Neural crest cell (in vitro differentiated cells): Measurements from ENCODE around the gene SLC26A2. TPM values are rescaled to one million over a fixed set of nuclear protein-coding genes. Genes with fewer than 3 reads are reported as not detected.

Experiments used
- DNase-seq: peaks from one replicate; pipeline ENCODE4 v3.0.0; 2021; ENCODE audit warnings: low read depth, mixed read lengths, low spot score
- H3K27ac Mint-ChIP-seq: one replicate; pipeline ENCODE4 v1.8.0; 2021; ENCODE audit warnings: mild to moderate bottlenecking, mixed read lengths; ENCODE audit not compliant: unreplicated experiment
- H3K27me3 Mint-ChIP-seq: 2 replicates; pipeline ENCODE4 v1.8.0; 2021; ENCODE audit warnings: low read depth, mild to moderate bottlenecking, mixed read lengths
- H3K36me3 Mint-ChIP-seq: 2 replicates; pipeline ENCODE4 v1.8.0; 2021; ENCODE audit warnings: low read depth, mild to moderate bottlenecking, mixed read lengths
- H3K4me1 Mint-ChIP-seq: 2 replicates; pipeline ENCODE4 v1.8.0; 2021; ENCODE audit warnings: mixed read lengths
- H3K4me3 Mint-ChIP-seq: one replicate; pipeline ENCODE4 v1.8.0; 2021; ENCODE audit warnings: mild to moderate bottlenecking, mixed read lengths
- H3K9me3 Mint-ChIP-seq: 2 replicates; pipeline ENCODE4 v1.8.0; 2021; ENCODE audit warnings: mixed read lengths
- total RNA-seq: library from RNA; stranded (reverse); gene quantifications from 2 replicates; pipeline ENCODE4 v1.2.1, GENCODE V29; 2021
- TF ChIP-seq, protein P1 (sequence below): fragments of 200-600 bp; sonication (generic); conservative IDR thresholded peaks from 2 replicates; pipeline ENCODE4 v1.5.0; 2021; ENCODE audit warnings: antibody characterized with exemption, mild to moderate bottlenecking

SLC26A2 gene
- total RNA-seq, 1 donor from 2014 or later, result 14.3 TPM

DNA sequence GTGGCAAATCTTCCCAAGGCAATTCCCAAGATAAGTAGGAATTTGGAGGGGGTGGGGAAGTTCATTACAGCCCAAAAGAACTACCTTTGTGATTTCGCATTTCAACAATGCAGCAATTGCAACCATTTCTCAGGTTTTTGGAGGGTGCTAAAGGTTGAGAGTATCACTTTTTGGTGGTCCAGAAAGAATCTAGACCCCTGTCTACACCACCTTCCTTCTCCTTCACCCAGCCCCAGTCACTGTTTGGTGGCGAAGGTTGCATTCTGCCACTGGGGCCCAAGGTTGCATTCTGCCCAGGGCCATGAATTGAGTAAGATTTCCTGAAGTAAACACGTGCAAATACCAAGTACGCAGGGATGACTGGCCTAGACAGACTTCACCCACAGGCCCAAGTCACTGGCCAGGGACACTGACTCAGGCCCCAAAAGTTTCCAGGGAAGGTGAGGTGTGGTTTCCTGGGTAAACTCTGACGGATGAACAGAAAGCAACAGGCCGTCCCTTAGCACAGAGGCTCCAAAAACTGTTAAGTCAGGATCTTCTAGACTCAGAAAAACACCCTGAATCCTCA lies 21.7 kb upstream of the SLC26A2 start:
- H3K4me3 Mint-ChIP-seq, result no peak overlapping the region
- no peaks in the 10 kb centered on the region for H3K27me3 Mint-ChIP-seq
- peaks cover 29% of the 10 kb centered on the region for H3K4me1 Mint-ChIP-seq
- no peaks in the 10 kb centered on the region for H3K36me3 Mint-ChIP-seq
- no peak for DNase-seq
- H3K27ac Mint-ChIP-seq, result no peak overlapping the region
- no peaks in the 10 kb centered on the region for H3K9me3 Mint-ChIP-seq
- TF ChIP-seq, protein P1, sequence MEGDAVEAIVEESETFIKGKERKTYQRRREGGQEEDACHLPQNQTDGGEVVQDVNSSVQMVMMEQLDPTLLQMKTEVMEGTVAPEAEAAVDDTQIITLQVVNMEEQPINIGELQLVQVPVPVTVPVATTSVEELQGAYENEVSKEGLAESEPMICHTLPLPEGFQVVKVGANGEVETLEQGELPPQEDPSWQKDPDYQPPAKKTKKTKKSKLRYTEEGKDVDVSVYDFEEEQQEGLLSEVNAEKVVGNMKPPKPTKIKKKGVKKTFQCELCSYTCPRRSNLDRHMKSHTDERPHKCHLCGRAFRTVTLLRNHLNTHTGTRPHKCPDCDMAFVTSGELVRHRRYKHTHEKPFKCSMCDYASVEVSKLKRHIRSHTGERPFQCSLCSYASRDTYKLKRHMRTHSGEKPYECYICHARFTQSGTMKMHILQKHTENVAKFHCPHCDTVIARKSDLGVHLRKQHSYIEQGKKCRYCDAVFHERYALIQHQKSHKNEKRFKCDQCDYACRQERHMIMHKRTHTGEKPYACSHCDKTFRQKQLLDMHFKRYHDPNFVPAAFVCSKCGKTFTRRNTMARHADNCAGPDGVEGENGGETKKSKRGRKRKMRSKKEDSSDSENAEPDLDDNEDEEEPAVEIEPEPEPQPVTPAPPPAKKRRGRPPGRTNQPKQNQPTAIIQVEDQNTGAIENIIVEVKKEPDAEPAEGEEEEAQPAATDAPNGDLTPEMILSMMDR, result no peak

GRCh38 chr5:149939546-149939945 lies 21.0 kb upstream of the SLC26A2 start:
- Mint-ChIP-seq H3K27ac (no peak overlapping the region), H3K4me1 (peaks cover 29% of the 10 kb centered on the region), H3K4me3 (no peak overlapping the region), H3K36me3 (no peaks in the 10 kb centered on the region), H3K9me3 (no peaks in the 10 kb centered on the region), H3K27me3 (no peaks in the 10 kb centered on the region)
- TF ChIP-seq, protein P1, result no peak
- no peak for DNase-seq

GRCh38 chr5:149940077-149940574 lies 20.4 kb upstream of the SLC26A2 start:
- Mint-ChIP-seq H3K4me3 (no peak overlapping the region), H3K36me3 (no peaks in the 10 kb centered on the region), H3K9me3 (no peaks in the 10 kb centered on the region), H3K27me3 (no peaks in the 10 kb centered on the region), H3K4me1 (peaks cover 29% of the 10 kb centered on the region), H3K27ac (no peak overlapping the region)
- TF ChIP-seq, protein P1, result no peak
- no peak for DNase-seq

- DNase-seq, result no peak
- Mint-ChIP-seq H3K27ac (peak overlapping the region; percentile 90), H3K9me3 (no peaks in the 10 kb centered on the region), H3K4me3 (peak overlapping the region; percentile 22), H3K27me3 (no peaks in the 10 kb centered on the region), H3K36me3 (no peaks in the 10 kb centered on the region), H3K4me1 (peaks cover 29% of the 10 kb centered on the region)
- TF ChIP-seq, protein P1, result no peak
Measured at GRCh38 chr5:149940941-149941644, 19.5 kb upstream of the SLC26A2 start.

- TF ChIP-seq, protein P1, result no peak
- no peaks in the 10 kb centered on the region for H3K36me3 Mint-ChIP-seq
- H3K9me3 Mint-ChIP-seq, result no peaks in the 10 kb centered on the region
- no peak for DNase-seq
- peak overlapping the region; percentile 90 for H3K27ac Mint-ChIP-seq
- no peak overlapping the region for H3K4me3 Mint-ChIP-seq
- H3K27me3 Mint-ChIP-seq, result no peaks in the 10 kb centered on the region
- peaks cover 28% of the 10 kb centered on the region for H3K4me1 Mint-ChIP-seq
Measured at GRCh38 chr5:149941795-149942194, 18.8 kb upstream of the SLC26A2 start.
